Upper lobe of right lung (tissue), 1 donor: ENCODE results near the gene KLKB1. TPM values are rescaled to one million over a fixed set of nuclear protein-coding genes. Genes with fewer than 3 reads are reported as not detected.
"Not testable (repeated sequence)": the region's sequence is repeated elsewhere in the genome, so short reads cannot be mapped to it uniquely, and the experiment has no call there.

ENCODE experiments used
- ATAC-seq: fragments of 200-7000 bp; cut with Tn5 transposase; one replicate; pipeline ENCODE4 v1.9.1; 2020; ENCODE audit warnings: mild to moderate bottlenecking, moderate library complexity
- DNase-seq: peaks from one replicate; pipeline ENCODE4 v3.0.0-alpha.2; 2020
- H3K27ac ChIP-seq: fragments of 200-600 bp; one replicate; pipeline ENCODE4 v1.8.0; 2022
- H3K27me3 ChIP-seq: fragments of 200-600 bp; one replicate; pipeline ENCODE4 v1.8.0; 2022; ENCODE audit warnings: mild to moderate bottlenecking
- H3K36me3 ChIP-seq: fragments of 200-600 bp; one replicate; pipeline ENCODE4 v1.8.0; 2022
- H3K4me1 ChIP-seq: fragments of 200-600 bp; one replicate; pipeline ENCODE4 v1.8.0; 2022
- H3K4me3 ChIP-seq: fragments of 200-600 bp; one replicate; pipeline ENCODE4 v1.8.0; 2022; ENCODE audit warnings: mild to moderate bottlenecking
- H3K9me3 ChIP-seq: fragments of 200-600 bp; one replicate; pipeline ENCODE4 v1.8.0; 2022
- CTCF ChIP-seq: fragments of 200-600 bp; IDR thresholded peaks from one replicate; pipeline ENCODE4 v1.8.0; 2022; ENCODE audit warnings: antibody characterized with exemption
- intact Hi-C: fragments of 100-400 bp; cut with DNase I; formaldehyde crosslinking; loops from one replicate; pipeline ENCODE4 v1.11.0; 2022
- total RNA-seq: library from RNA; stranded (reverse); fragmentation: NEBNext Ultra II Directional; extraction: Animal tissue kit (Norgen Biotek cat#: 25700); gene quantifications from one replicate; pipeline ENCODE4 v1.2.1, GENCODE V29; 2021
- donor health status: DM: no; HTN: yes; CAD: no; lungs with severe emphysema.

KLKB1 gene
- total RNA-seq, 1 donor from 2014 or later, result 1.5 TPM

- Histone ChIP-seq H3K36me3 (no peaks in the 10 kb centered on the region), H3K4me1 (no peaks in the 10 kb centered on the region), H3K9me3 (no peaks in the 10 kb centered on the region), H3K4me3 (no peak overlapping the region), H3K27me3 (no peaks in the 10 kb centered on the region), H3K27ac (no peak overlapping the region)
- TF ChIP-seq CTCF, result no peak
- DNase-seq, result no peak
- no peak for ATAC-seq
- intact Hi-C loops, result no loop called here
Observed at GRCh38 chr4:186240452-186240847, 13.1 kb downstream of the KLKB1 start.

GRCh38 chr4:186240848-186241491 is 13.7 kb downstream of the KLKB1 start:
- Histone ChIP-seq H3K36me3 (no peaks in the 10 kb centered on the region), H3K4me1 (no peaks in the 10 kb centered on the region), H3K27me3 (no peaks in the 10 kb centered on the region), H3K27ac (no peak overlapping the region), H3K9me3 (no peaks in the 10 kb centered on the region), H3K4me3 (no peak overlapping the region)
- DNase-seq (no peak), ATAC-seq (no peak)
- intact Hi-C loops, result no loop called here
- TF ChIP-seq CTCF, result no peak

GRCh38 chr4:186241616-186242015 is 14.3 kb downstream of the KLKB1 start:
- DNase-seq (no peak), ATAC-seq (no peak)
- intact Hi-C loops, result no loop called here
- Histone ChIP-seq H3K27me3 (no peaks in the 10 kb centered on the region), H3K4me1 (no peaks in the 10 kb centered on the region), H3K4me3 (no peak overlapping the region), H3K36me3 (no peaks in the 10 kb centered on the region), H3K9me3 (no peaks in the 10 kb centered on the region), H3K27ac (no peak overlapping the region)
- TF ChIP-seq CTCF, result no peak

GRCh38 chr4:186242031-186242430 is 14.7 kb downstream of the KLKB1 start:
- H3K4me1 ChIP-seq, H3K4me3 ChIP-seq, H3K36me3 ChIP-seq, DNase-seq, ATAC-seq, H3K27ac ChIP-seq, intact Hi-C loops, H3K27me3 ChIP-seq, H3K9me3 ChIP-seq: not testable (repeated sequence)

GRCh38 chr4:186243331-186243730 is 16.0 kb downstream of the KLKB1 start:
- ATAC-seq (no peak), DNase-seq (no peak)
- no peak overlapping the region for H3K27ac ChIP-seq
- H3K9me3 ChIP-seq, result no peaks in the 10 kb centered on the region
- intact Hi-C loops, result no loop called here
- H3K4me3 ChIP-seq, result no peak overlapping the region
- H3K36me3 ChIP-seq, result no peaks in the 10 kb centered on the region
- no peaks in the 10 kb centered on the region for H3K27me3 ChIP-seq
- TF ChIP-seq CTCF, result no peak
- H3K4me1 ChIP-seq, result no peaks in the 10 kb centered on the region

- Histone ChIP-seq H3K27me3 (no peaks in the 10 kb centered on the region), H3K4me1 (no peaks in the 10 kb centered on the region), H3K9me3 (no peaks in the 10 kb centered on the region), H3K36me3 (no peaks in the 10 kb centered on the region), H3K4me3 (no peak overlapping the region), H3K27ac (no peak overlapping the region)
- intact Hi-C loops, result no loop called here
- DNase-seq, result no peak
- ATAC-seq, result no peak
- TF ChIP-seq CTCF, result no peak
Observed at GRCh38 chr4:186244835-186245234, 17.5 kb downstream of the KLKB1 start.

GRCh38 chr4:186247062-186247752 is 19.9 kb downstream of the KLKB1 start:
- H3K4me1 ChIP-seq, H3K27ac ChIP-seq, H3K4me3 ChIP-seq, ATAC-seq, H3K27me3 ChIP-seq, intact Hi-C loops, H3K36me3 ChIP-seq, H3K9me3 ChIP-seq, DNase-seq: not testable (repeated sequence)
